GM12872 (cell line): Measurements from ENCODE around the gene TBC1D20.

ENCODE experiments used
- TF ChIP-seq, protein P1 (sequence below): IDR thresholded peaks from 3 replicates; pipeline ENCODE4 v1.5.1; 2011; ENCODE audit warnings: low read depth, mild to moderate bottlenecking, low read length, moderate library complexity; ENCODE audit not compliant: insufficient read depth

TBC1D20 gene

DNA sequence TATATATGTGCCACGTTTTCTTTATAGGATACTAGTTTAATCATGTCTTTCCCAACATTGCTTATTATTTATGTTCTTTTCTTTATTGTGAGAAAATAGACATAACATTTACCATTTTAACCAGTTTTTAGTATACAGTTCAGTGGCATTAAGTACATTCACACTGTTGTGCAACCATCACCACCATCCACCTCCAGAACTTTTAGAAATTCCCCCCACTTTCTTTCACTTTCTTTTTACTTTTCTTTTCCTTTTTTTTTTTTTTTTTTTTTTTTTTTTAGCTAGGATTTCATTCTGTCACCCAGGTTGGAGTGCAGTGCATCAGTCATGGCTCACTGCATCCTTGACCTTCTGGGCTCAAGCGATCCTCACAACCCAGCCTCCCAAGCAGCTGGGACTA lies 35.8 kb downstream of the TBC1D20 start:
- TF ChIP-seq, protein P1, sequence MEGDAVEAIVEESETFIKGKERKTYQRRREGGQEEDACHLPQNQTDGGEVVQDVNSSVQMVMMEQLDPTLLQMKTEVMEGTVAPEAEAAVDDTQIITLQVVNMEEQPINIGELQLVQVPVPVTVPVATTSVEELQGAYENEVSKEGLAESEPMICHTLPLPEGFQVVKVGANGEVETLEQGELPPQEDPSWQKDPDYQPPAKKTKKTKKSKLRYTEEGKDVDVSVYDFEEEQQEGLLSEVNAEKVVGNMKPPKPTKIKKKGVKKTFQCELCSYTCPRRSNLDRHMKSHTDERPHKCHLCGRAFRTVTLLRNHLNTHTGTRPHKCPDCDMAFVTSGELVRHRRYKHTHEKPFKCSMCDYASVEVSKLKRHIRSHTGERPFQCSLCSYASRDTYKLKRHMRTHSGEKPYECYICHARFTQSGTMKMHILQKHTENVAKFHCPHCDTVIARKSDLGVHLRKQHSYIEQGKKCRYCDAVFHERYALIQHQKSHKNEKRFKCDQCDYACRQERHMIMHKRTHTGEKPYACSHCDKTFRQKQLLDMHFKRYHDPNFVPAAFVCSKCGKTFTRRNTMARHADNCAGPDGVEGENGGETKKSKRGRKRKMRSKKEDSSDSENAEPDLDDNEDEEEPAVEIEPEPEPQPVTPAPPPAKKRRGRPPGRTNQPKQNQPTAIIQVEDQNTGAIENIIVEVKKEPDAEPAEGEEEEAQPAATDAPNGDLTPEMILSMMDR: no peak

DNA sequence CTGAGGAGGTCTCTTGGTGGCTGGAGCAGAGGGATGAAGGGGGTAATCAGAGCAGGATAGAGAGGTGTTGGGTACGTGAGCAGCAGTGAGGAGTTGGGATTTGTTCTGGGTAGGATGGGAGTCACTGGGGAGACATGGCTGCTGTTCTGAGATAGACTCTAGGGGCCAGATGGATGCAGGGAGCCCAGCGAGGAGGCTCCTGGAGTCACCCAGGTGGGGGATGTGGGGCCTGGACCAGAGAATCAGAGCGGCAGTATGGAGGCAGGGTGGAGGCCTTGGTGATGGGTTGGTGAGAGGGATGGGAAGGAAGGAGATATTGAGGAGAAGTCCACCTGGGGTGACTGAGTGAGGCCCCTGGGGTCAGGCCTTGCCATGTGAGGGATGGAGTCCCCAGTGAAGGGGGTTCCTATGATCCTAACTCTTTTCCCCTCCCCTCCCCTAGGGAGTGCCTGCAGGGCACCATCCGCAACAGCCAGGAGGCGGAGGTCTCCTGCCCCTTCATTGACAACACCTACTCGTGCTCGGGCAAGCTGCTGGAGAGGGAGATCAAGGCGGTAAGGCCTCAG lies 40.6 kb downstream of the TBC1D20 start:
- TF ChIP-seq, protein P1: no peak

DNA sequence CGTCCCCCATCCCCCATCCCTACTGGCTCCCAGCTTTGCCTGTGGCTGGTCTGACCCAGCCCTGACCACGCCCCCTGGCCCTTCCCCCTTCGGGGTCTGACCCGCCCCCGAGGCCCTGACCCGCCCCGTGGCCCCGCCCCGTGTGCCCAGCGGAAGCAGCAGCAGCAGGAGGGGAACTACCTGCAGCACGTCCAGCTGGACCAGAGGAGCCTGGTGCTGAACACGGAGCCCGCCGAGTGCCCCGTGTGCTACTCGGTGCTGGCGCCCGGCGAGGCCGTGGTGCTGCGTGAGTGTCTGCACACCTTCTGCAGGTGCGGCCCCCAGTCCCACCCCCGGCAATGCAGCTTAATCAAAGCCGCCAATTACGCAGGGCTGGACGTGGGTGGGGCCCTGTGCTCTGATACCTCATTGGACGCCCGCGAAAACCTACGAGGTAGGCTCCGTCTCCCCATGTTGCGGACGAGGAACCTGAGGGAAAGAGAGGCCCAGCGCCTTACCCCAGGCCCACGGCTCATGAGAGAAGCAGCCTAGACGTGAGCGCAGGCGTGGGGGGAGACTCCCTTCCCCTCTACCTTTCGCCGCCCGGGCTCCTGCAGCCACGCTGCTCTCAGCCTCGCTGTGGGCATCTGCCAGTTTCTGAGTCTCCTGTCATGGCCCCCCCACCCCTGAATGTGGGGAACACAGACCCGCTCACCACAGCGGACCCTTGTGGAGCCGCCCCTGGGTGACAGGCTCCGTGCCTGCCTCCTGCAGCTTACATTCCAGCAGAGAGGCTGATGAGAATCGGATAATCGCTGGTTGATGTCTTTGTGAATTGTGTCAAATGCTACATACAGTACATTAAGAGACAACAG lies 41.4 kb downstream of the TBC1D20 start:
- TF ChIP-seq, protein P1: no peak

DNA sequence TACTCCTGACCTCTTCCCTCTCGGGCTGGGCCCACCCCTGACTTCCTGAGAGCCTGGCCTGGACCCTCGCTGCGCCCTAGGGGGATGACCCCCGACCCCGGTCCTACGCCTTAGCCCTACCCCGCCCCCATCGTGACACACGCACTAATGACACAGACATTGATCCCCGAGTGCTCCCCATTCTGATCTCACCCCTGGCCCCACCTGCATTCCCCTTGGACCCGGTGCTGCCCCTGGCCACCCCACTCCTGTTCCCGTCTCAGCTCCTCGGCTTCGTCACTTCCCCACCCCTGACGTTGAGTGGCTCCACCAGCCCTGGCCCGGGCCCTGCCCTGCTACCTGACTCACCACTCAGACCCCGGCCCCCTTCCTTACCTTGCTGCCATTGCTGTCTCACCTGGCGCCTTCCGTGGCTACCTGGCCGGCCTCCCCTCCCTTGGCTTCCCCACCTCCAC lies 42.1 kb downstream of the TBC1D20 start:
- TF ChIP-seq, protein P1: no peak

DNA sequence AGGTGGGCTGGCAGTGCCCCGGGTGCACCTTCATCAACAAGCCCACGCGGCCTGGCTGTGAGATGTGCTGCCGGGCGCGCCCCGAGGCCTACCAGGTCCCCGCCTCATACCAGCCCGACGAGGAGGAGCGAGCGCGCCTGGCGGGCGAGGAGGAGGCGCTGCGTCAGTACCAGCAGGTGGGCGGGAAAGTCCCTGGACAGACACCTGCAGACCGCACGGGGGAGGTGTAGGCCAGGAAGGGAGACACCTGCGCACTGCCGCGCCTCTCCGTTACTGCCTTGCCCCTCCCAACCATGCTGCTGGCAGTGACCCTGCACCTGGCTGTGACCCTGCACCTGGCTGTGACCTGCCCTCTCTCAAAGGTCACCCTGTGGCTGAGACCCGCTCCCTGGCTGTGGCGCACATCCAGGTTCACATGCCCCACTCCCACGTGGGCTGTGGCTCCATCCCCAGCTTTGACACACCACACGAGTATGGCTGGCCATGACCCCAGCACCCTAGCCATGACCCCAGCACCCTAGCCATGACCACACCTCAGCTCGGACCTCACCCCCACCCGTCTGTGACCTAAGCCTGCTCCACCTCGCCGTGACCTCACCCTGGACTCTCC lies 42.7 kb downstream of the TBC1D20 start:
- TF ChIP-seq, protein P1: no peak

DNA sequence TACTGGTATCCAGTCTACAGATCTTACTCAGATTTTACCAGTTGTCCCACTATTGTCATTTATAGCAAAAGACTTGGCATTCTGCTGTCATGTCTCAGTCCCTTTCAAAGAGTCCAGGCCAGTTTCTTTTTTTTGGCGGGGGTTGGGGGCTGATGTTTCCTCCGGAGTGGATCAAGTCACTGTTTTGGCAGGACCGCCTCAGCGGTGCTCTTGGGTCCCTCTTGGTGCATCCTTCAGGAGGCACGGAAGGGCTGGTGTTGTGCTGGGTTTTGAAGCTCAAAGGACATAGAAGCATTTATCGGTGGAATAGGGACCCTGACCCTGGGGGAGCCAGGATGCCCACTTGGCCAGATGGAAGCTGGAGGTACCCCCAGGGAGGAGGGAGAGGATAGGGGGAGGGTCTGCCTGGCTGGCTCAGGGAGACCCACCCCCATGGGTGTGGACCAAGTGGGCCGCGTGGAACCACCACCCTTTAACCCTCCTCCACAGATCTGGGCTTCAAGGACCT lies 43.4 kb downstream of the TBC1D20 start:
- TF ChIP-seq, protein P1: no peak

DNA sequence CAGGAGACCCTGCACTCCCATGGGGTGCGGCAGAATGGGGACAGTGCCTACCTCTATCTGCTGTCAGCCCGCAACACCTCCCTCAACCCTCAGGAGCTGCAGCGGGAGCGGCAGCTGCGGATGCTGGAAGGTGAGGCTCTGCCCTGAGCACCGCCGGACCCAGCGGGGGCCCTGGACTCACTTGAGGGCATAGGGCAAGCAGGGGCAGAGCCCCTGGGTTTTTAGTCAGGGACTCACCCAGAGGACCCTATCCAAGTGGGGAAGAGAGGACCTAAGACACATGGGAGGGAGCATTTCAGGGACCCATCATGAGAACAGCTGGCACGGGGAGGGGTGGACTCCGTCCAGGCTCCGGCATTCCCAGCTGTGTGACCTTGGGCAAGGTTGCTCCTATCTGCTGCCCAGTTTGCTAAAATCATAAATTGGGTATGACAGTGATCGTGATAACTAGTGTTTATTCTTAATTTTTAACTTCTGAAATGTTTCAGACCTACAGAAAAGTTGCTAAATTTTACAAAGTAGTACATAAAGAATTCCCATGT lies 44.5 kb downstream of the TBC1D20 start:
- TF ChIP-seq, protein P1: no peak
